Measurements from ENCODE around the gene SEC14L2.

DNA sequence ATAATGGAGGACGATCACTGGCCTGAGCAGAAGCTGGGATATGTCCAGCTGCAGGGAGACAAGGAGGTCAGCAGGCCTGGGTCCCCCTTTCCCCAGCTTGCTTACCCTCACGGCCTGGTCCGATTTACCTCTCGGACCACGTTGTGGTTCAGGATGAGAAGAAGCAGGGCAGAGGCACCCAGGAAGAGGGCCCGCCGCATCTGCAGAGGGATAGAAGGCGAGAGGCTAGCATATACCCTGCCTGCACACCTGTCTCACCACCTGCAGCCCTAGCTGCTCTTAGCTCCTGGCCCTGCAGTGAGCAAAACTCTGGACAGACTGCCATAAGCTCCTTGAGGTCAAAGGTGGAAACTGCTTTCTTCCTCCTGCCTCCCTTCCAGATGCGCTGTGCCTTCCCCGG lies 10.9 kb upstream of the SEC14L2 start:
- TF ChIP-seq EZH2 (IDR thresholded peaks at IDR 0.05) (no peak), POLR2AphosphoS5 (IDR thresholded peaks at IDR 0.05; ENCODE audit: borderline replicate concordance, low read depth, low read length) (no peak)

Data from SK-N-MC (cell line).